Activated naive CD4-positive, alpha-beta T cell treated with anti-CD3 and anti-CD28 coated beads, Interleukin-2, amount 50 U/mL, for 16 hours (primary cell): ENCODE data around the gene ZEB2.

Experiments
- DNase-seq: peaks from one replicate; pipeline ENCODE4 v3.0.0-alpha.2; 2020

Gene ZEB2

DNA sequence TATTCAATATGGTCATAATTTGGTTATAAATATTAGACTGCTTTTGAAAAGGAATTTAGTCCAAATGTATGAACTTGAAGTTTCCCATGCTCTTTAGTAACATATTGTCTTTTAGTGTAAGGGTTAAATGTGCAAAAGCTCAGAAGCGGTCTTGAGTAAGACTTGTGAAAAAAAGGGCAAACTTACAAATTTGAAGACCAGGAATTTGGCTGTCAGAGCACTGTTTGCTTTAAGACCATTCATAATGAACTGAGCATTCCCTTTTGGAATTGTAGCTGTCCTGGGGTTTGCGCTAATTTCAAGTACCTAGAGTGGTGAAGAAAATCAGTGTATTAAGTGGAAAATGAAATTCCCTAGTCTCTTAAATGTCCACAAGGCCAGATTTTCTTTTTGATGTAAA lies 6.9 kb upstream of the ZEB2 start:
- no peak for DNase-seq

DNA sequence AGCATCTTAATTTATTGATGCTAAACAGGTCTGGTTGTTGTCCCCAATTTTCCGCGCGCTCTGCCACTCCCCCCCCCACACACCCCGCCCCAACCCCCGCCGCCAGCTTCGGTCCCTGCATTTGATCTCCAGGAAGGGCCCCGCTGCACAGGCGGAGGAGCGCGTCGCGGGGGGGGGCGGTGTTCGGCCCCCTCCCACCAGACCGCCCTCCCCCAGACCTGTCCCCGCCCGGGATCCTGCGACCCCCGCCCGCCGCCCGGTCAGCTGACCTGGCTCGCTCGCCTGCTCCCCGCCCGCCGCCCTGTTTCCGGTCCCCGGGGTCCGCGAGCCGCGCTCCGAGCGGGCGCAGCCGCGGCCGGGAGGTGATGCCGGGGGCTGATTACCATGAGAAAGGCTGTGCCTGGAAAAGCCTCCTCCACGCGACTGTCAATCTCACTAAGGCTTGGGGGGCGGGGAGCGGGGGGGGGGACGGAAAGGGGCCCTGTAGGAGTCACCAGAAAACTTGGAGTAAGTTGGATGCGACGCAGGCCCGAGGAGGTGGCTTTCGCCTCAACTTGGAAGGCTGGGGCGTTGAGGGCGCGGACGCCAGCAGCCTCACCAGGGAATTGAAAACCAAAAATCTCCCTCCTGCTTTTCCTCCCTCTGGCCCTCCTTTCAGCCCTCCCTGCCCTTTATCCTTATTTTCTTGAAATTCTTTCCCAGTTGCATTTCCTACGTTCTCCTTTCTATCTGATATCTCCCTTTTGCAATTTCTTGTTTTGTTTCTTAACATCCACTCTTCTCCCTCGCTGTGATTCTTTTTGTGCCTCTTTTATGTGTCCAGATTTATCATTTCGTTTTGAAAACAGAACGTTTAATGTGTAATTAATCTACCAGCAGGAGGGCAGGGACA lies 4.4 kb upstream of the ZEB2 start:
- DNase-seq, result no peak

DNA sequence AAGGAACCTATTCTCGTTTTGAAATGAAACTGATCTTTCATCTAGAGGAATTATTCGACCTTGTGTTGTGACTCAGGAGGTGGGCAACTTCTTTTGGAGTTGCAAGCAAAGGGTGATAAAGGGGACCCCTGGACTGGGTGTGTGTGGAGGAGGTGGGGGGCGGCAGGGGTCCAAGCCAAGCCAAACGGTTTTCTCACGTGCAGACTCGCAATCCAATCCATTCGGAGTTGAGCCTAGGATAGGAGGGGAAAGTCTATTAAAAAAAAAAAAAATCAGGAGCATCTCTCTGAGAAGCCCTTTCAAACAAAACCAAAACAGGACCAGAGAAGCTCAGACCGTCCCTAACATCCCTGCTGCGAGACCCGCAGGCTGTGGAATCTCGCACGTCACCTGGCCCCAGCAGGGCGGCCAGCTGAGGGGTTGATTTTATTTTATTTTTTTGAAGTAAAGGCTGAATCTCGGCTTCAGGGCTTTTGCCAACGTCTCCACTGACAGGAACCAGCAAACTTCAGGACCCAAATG lies 3.7 kb upstream of the ZEB2 start:
- DNase-seq, result no peak

DNA sequence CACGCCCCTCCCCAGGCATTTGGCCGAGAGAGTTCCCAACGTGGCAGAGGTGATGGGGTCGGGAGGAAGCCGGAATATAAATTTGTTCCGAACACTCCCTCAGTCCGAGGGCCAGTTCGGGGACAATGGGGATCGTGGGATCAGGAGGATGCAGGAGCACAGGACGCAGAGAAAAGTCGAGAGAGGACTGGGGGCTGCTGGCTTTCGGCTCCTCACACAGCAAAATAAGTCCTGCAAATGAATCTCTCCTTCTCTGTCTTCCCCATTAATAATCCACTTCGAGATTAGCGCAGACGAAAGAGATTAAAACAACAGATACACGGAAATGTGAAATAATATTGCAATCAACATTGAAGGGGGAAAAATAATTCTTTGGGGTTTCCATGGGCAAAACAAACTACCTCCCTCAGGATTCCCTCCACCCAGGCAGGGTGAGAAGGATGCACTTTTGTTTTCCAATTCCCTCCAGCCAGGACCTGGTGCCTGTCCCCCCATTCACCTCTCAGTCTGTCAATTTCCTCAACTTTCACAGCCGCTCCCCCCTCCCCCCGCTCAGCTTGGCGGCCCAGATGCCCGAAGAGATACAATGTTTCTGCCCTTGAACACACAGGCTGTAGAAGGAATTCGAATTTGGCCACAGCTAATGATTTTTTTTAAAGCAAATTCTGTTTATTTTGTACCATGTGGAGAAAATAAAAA lies 3.1 kb upstream of the ZEB2 start:
- DNase-seq, result no peak

DNA sequence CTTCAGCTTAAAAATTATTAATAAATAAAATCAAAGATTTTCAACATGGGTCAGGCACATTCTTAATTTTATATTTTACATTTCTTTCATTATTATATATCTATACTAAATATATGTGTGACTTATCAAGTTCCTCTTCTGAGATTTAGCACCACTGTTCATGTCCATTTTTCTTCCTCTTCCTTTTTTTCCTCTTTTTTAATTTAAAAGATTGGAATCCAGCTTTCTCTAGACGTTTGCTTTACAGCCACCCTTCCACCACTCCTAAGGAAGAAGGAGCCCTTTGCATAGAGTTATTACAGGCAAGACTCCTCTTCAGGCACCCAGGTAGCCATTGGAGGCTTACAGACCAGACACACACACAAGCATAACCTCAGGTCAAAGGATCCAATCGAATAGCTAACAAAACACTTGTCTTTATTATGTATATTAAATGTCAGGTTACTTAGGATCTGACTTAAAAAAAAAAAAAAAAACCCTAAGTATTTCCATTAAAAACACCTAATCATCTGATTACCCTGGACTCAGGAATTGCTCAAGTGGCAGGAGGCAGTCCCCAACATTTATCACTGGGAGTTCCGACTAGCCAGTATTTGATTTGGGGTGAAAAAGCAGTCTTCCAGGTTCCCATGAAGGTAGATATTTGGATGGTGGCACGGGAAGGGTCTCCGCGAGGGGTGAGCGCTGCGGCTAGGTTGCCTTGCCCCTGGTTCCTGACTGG lies 2.4 kb upstream of the ZEB2 start:
- no peak for DNase-seq

DNA sequence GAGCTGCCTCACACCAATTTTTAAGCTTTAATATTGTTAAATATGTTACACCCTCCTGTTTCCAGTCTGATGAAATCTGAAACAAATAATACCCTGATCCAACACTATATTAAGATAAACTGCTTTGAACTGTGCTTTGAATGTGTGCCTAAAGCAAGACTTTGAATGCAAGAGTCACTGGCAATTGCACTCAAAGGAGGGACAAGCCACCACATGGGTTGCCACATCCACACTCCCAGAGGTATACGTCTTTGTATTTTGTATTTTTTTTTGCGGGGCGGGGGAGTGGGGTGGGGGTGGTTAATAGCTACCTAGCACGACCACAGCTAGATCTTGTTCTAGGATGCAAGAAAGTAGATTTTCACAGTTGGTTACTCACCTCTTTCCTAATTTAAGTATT lies 1.8 kb upstream of the ZEB2 start:
- DNase-seq, result no peak

DNA sequence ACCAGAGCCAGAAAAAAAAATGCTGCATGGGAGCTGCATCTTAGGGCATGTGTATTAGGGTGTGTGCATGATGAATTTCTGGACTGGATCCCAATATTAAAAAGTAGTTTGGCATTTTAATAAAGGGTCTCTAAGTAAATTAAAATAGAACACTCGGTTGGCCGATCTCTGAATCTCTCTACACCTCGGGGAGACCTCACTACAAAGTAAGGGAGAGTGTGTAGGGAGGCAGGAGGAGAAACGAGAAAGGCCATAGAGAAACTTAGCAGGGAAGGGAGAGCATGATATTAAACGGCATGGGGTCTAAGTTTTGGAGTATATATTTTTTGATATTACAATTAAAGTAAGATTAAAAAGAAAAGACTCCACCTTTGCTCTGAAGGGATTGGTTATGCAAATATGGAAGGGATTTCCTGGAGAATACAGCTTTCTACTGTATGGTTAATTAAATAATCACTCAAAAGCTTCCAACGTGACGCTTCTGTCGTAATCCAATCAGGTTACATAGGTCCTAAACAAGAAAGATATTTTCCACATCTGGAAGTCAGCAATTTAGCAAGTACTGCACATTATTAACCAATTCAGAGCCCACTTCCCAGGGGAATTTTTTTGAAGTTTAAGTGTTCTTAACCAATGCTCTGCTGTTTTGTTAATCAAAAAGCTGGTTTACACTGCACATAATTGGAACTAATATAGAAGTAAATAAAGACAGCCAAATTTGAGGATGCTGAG lies 1.0 kb upstream of the ZEB2 start:
- no peak for DNase-seq

- DNase-seq, result no peak
Measured at GRCh38 chr2:144519597-144519933, 354 bp downstream of the ZEB2 start.

DNA sequence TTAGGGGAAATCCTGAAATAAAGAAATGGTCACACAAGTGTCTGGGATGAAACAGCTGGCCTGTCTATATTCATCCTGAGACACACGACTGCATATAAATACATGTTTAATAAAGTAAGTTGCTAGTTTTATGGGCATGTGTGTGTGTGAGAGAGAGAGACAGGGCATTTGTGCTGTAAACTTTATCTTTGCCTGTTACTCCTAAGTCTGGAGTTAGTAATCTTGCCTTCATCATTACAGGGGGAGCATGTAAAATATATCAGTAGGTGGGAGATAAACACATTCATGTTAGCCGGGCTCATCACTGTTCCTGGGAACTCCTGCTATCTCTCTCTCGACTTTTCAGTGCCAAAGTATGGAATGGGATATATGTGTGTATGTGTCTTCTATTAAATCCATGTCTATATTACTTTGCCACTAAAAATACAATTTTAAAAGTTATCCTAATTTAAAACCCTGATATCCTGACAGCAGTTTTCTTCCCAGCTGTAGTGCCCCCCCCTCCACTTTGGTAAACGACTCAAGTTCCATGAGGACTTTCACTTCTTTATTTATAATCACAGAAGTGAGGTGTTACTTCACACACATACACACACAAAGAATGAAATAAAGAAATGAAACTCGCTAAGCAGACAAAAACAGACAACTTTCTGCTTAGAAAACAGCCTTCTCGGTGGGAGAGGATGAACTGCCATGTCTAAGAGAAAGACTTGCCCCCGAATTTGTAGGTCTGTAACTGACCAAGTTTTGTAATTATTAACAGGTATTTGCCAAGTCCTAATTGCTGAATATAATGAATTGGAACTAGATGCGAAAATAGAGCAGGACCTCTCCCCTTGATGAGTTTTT lies 947 bp downstream of the ZEB2 start:
- DNase-seq, result no peak

DNA sequence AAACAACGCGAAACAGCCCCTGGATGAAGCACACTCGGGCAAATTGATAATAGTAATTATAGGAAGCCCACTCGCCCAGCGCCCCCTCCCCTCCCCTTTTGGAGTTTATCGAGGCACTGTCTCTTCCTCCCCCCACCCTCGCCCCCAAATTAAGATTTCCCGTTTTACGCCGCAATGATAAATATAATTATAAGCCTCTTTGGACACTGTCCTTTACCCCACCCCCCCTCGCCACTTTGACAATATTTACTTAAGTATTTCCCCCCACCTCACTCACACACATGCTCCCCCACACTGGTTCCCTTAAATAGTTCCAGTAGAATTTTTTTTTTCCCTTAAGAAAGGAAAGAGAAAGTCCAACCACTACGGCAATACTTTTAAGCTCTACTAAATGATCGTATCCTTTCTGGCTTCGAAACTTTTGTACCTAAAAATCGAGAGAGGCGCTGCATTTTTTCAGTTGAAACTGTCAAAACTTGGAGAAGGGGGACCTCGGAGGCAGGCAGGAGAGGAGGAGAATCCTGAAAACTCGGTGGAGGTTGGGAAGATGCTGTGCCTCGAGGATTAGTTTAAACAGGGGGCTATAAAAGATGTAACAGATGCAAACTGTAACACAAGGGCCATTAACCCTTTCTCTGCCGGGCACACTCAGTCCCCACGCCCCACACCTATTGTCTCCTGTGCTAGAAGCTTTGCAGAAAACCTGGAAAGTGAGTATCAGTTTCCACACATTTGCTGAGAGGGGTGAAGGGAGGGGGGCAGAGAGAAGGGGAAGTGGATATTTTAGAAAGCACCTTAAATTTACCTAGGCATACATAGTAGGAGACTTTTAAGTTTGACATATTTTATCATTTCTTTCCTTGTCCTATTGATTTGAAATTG lies 1.8 kb downstream of the ZEB2 start:
- no peak for DNase-seq

- DNase-seq, result peak; percentile 42
Measured at GRCh38 chr2:144516981-144517865, 2.7 kb downstream of the ZEB2 start.

- DNase-seq, result no peak
Measured at GRCh38 chr2:144516411-144516980, 3.4 kb downstream of the ZEB2 start.

DNA sequence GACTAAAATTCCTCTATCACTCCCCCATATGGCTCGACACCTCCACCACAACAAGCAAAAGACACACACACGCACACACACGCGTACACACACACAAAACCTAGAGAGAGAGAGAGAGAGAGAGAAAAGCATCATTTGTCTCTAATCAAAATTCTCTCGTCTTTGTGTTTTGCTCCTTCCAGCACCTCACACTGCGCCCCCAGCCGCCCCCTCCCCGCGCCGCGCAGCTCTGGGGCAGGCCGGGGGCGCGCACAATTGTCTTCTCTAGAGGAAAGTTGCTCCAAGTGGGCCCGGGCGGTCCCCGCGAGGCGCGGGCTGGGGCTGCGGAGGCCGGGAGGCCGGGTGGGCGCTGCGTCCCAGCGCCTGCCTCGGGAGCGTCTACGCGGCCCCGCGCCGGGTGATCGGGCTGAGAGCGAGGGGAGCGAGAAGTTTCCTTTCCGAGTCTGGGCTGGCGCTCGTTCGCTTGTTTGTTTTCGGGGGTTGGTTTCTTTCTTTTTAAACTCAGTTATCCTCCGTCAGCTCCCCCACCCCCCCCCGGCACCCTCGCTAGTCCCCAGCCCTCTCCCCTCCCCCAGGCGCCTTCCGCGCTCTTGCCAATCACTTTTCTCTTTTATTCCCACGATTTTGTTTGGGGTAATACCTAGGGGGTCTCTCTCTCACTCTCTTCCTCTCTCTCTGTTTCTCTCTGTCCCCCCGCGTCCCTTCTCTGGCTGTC lies 4.1 kb downstream of the ZEB2 start:
- DNase-seq, result peak; percentile 22

- no peak for DNase-seq
Measured at GRCh38 chr2:144515099-144515695, 4.7 kb downstream of the ZEB2 start.

DNA sequence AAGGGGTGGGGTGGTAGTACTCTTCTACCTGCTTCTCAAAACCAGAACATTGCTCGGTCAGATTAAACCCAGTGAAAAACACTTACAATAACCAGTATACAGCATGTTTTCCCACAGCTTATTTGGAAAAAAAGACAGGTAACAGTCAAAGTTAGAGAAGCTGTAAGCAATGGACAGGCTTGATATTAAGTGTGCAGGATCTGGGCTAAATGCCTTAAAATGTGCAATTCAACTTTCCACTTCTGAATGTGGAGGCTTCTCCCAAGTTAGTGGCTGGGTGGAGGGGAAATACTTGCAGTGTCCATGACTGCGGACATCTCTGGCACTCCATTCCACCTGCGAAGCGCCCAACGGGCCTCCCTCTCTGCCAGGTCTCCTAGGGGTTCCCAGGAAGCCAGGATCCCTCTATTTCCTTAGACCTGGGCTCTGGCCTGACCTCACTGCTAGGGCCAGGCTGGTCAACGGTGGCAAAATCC lies 5.3 kb downstream of the ZEB2 start:
- no peak for DNase-seq

- no peak for DNase-seq
Measured at GRCh38 chr2:144513388-144514101, 6.4 kb downstream of the ZEB2 start.

DNA sequence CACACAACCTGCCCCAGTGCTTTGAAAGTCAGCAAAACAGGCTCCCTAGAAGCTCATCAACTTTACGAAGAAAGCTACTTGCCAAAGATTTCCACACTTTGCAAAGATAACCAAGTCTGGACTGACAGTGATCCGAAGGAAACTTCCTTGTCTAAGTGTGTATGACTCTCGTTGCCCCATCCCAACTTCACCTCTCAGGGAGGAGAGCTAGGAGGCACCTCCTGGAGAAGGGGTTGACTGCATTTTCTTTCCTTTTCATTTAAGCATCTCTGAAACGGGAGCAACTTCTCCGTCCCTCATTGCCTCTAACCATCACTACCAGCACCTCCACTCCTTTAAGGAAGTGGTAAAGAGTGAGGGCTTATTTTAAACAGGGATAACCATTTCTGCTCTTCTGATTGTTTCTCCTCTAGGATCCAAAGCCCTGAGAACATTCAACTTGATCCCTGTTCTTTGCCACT lies 7.0 kb downstream of the ZEB2 start:
- DNase-seq, result no peak
